ENCODE measurements around the gene OR11L1.

The OR11L1 gene

GRCh38 chr1:247833601-247834000 lies 8.1 kb downstream of the OR11L1 start:
- TF ChIP-seq EP300 (IDR thresholded peaks at IDR 0.05; ENCODE audit: borderline replicate concordance): no peak
- no peak for TF ChIP-seq ZBTB7A (IDR thresholded peaks at IDR 0.05; ENCODE audit: low read depth)
- TF ChIP-seq REST (IDR thresholded peaks at IDR 0.05; ENCODE audit: low read depth): no peak
- no peak for TF ChIP-seq FOXM1 (IDR thresholded peaks at IDR 0.05; ENCODE audit: borderline replicate concordance, low read depth)
- TF ChIP-seq RAD21 (IDR thresholded peaks at IDR 0.05; ENCODE audit: low read depth): no peak
- no peak for TF ChIP-seq EGR1 (IDR thresholded peaks at IDR 0.05)
- TF ChIP-seq CREB1 (IDR thresholded peaks at IDR 0.05; ENCODE audit: low read depth): no peak
- TF ChIP-seq TCF12 (IDR thresholded peaks at IDR 0.05; ENCODE audit: low read depth): no peak
- TF ChIP-seq CEBPB (IDR thresholded peaks at IDR 0.05): no peak
- no peak for TF ChIP-seq USF1 (IDR thresholded peaks at IDR 0.05)
- TF ChIP-seq MAX (IDR thresholded peaks at IDR 0.05): no peak
- no peak for TF ChIP-seq TAF1 (IDR thresholded peaks at IDR 0.05; ENCODE audit: low read depth)
- TF ChIP-seq TEAD4 (IDR thresholded peaks at IDR 0.05): no peak
- no peak for TF ChIP-seq NFIC (IDR thresholded peaks at IDR 0.05)
- TF ChIP-seq YY1 (IDR thresholded peaks at IDR 0.05; ENCODE audit: low read depth): no peak

GRCh38 chr1:247829656-247830055 lies 12.0 kb downstream of the OR11L1 start:
- TF ChIP-seq USF1 (IDR thresholded peaks at IDR 0.05) (no peak), YY1 (IDR thresholded peaks at IDR 0.05; ENCODE audit: low read depth) (no peak), RAD21 (IDR thresholded peaks at IDR 0.05; ENCODE audit: low read depth) (no peak), FOXM1 (IDR thresholded peaks at IDR 0.05; ENCODE audit: borderline replicate concordance, low read depth) (no peak), CEBPB (IDR thresholded peaks at IDR 0.05) (no peak), REST (IDR thresholded peaks at IDR 0.05; ENCODE audit: low read depth) (no peak), TEAD4 (IDR thresholded peaks at IDR 0.05) (no peak), TCF12 (IDR thresholded peaks at IDR 0.05; ENCODE audit: low read depth) (no peak), CREB1 (IDR thresholded peaks at IDR 0.05; ENCODE audit: low read depth) (no peak), NFIC (IDR thresholded peaks at IDR 0.05) (no peak), MAX (IDR thresholded peaks at IDR 0.05) (no peak), ZBTB7A (IDR thresholded peaks at IDR 0.05; ENCODE audit: low read depth) (no peak), EP300 (IDR thresholded peaks at IDR 0.05; ENCODE audit: borderline replicate concordance) (no peak), TAF1 (IDR thresholded peaks at IDR 0.05; ENCODE audit: low read depth) (no peak), EGR1 (IDR thresholded peaks at IDR 0.05) (no peak)

- TF ChIP-seq EGR1 (IDR thresholded peaks at IDR 0.05) (no peak), TCF12 (IDR thresholded peaks at IDR 0.05; ENCODE audit: low read depth) (no peak), EP300 (IDR thresholded peaks at IDR 0.05; ENCODE audit: borderline replicate concordance) (no peak), TEAD4 (IDR thresholded peaks at IDR 0.05) (no peak), NFIC (IDR thresholded peaks at IDR 0.05) (no peak), RAD21 (IDR thresholded peaks at IDR 0.05; ENCODE audit: low read depth) (no peak), REST (IDR thresholded peaks at IDR 0.05; ENCODE audit: low read depth) (no peak), ZBTB7A (IDR thresholded peaks at IDR 0.05; ENCODE audit: low read depth) (no peak), MAX (IDR thresholded peaks at IDR 0.05) (no peak), USF1 (IDR thresholded peaks at IDR 0.05) (no peak), CEBPB (IDR thresholded peaks at IDR 0.05) (no peak), CREB1 (IDR thresholded peaks at IDR 0.05; ENCODE audit: low read depth) (no peak), YY1 (IDR thresholded peaks at IDR 0.05; ENCODE audit: low read depth) (no peak), TAF1 (IDR thresholded peaks at IDR 0.05; ENCODE audit: low read depth) (no peak)
These were observed 16.3 kb downstream of the OR11L1 start for GRCh38 chr1:247825362-247825761.
